ENCODE data around the gene CFAP58. TPM values are rescaled to one million over a fixed set of nuclear protein-coding genes. Genes with fewer than 3 reads are reported as not detected.

The CFAP58 gene
- total RNA-seq, 1 donor from 2014 or later: 0.55 TPM

DNA sequence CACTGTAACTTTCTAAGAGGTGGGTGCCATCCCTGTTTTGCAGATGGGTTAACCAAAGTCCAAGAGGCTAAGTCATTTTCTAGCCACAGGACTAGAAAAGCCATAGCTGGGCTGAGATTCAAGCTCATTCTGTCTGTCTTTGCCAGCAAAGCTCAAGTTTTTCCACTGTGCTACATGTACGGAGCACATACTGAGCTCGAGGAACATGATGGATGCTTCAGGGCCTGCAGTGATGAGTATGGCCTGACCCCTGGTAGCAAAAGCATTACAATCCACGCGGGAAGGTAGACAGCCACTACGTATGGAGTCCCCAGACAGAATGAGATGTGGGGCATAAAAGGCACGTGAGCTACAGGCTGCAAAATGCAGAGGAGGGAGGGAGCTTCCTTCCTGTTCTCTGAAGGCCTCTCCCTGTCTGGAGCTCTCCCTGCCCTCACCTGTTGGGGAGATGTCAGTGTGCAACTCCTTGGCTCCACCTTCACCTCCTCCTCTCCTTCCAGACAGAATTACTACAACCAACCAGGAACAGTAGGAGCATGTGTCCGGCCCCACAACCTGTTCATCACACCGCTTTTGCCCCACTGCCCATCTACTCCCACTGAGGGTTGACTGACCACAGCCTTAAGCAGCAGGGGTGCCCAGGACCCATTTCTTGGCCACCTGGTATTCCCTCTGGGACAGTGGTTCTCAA, 31.8 kb upstream of the CFAP58 start:
- intact Hi-C loops (cut with micrococcal nuclease): loop anchor here (1.0 kb wide), 1 partner anchor 11 kb away; no protein-coding TSS in a partner anchor

- intact Hi-C loops (cut with micrococcal nuclease): loop anchor here (1.0 kb wide), 1 partner anchor 11 kb away; no protein-coding TSS in a partner anchor
Measured at GRCh38 chr10:104322416-104322782, 31.2 kb upstream of the CFAP58 start.

- intact Hi-C loops (cut with micrococcal nuclease): no loop called here
Measured at GRCh38 chr10:104323085-104323484, 30.5 kb upstream of the CFAP58 start.

DNA sequence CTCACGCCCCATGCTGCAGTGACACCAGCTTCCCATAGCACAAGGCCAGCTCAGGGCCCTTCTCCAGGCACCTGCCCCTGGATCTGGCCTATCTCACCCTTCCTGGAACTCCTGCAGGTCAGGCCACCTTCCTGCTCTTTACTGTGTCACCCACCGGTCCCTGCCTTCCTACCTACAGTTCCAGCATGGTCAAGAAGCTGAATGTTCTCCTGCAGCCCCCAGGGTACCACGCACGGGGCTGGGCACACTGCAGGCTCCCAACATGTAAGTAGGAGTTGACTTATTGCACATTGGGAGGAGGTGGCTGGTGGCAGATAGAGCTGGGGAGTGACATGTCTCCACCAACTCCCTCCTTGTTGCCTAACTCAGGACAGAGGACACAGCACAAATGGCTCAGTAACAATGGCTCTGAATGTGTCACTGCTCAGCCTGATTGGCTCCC, 29.9 kb upstream of the CFAP58 start:
- intact Hi-C loops (cut with micrococcal nuclease): no loop called here

DNA sequence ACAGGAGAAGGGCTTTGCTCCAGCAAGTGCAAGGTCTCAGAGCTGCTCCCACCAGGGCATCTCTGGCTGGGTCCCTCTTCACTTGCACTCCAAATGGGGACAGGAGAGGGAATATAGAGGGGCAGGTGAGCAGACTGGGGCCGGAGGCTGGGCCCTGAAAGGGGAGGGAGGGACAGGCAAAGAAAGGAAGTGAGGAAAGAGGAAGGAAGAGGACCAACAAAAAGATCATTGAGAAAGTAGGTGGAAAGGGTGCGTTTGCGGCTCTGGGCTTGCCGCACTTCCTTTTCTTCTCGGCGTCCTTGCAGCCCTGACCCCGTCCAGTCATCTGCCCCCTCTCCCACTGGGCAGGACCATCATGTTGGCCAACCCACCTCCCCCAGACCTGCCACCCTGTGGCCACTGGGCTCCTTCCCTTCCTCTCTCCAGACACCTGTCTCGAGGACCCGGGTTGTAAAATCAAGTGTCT, 29.4 kb upstream of the CFAP58 start:
- intact Hi-C loops (cut with micrococcal nuclease): no loop called here

- intact Hi-C loops (cut with micrococcal nuclease): no loop called here
Measured at GRCh38 chr10:104324931-104325330, 28.7 kb upstream of the CFAP58 start.

GRCh38 chr10:104325436-104326435, 27.9 kb upstream of the CFAP58 start:
- intact Hi-C loops (cut with micrococcal nuclease): no loop called here

GRCh38 chr10:104326991-104327610, 26.5 kb upstream of the CFAP58 start:
- intact Hi-C loops (cut with micrococcal nuclease): no loop called here

DNA sequence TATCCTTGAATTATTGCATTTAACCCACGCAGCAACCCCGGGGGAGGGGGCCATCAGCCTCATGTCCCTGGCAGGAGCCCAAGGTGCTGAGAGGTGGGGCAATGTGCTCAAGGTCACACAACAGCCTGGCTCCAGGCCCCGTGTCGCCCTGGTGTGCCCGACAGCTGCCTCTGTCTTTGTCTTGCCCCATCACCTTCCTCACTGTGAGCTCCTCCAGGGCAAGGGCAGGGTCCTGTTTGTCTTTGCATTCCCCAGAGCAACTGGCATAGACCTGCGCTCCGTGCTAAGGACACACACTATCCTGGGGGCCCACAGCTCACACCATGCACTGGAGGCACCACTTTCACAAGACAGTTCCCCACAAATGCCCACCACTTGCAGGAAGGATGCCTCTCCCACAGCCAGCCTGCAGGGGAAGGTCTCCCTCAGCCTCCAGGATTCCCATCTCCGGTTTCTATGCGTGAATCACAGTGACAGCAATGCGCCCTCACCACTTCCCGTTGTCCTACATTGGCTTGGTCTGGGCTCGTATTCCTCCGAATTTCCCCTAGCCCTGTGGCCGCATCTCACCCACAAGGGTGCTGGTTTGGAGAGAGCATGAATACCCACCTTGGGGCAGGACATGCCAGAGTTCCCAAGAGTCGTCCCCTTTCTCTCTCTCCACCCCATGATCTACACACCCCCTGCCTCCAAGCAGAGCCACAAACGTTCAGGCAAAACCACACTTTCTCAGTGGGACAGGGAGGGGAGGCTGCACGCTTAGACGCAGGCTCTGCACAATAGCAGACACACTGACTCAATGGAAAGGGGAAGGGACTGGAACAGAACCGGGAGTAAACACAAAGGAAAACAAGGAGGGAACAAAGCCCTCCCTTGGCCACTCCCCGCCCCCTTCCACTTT, 25.6 kb upstream of the CFAP58 start:
- intact Hi-C loops (cut with micrococcal nuclease): no loop called here

- intact Hi-C loops (cut with micrococcal nuclease): no loop called here
Measured at GRCh38 chr10:104328646-104328895, 25.1 kb upstream of the CFAP58 start.

DNA sequence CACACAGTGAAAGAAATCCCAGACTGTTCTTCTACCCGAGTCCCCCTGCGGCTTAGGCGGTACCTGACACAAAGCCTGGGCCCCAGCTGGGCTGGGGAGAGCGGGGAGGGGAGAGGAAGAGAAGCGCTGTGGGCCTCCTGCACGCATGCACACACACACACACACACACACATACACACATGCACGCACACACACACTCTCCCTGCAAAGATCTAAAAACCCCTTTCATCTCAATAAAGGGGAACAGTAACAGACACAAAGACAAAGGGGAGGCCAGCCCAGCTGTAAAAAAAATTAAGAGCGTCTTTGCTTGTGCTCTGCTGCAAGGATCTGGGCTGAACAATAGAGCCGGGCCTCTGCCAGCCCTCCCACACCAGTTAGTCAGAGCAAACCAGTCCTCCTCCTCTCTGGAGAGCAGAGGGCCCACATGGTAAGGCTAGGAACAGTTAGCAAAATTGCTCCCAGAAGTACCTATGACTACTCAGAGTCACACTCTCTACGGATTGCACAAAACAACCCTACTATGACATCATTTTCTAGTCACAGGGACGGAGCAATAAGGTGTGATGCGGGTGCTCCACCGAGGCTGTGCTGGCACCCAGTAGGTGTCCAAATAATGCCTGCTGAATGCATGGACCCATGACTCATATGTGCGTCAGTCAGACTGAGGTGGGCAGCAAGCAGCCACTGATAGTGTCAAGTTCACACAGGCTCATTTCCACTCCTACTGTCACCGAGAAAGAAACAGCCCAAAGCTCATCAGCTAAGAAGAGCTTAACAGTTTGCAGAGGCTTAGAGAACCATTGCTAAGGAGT, 24.5 kb upstream of the CFAP58 start:
- intact Hi-C loops (cut with micrococcal nuclease): loop anchor here (1.0 kb wide), 2 partner anchors 9 to 24 kb away; partner anchors contain the start of genes CFAP58 and ITPRIP

GRCh38 chr10:104329735-104330134, 23.9 kb upstream of the CFAP58 start:
- intact Hi-C loops (cut with micrococcal nuclease): loop anchor here (1.0 kb wide), 2 partner anchors 9 to 24 kb away; partner anchors contain the start of genes CFAP58 and ITPRIP

DNA sequence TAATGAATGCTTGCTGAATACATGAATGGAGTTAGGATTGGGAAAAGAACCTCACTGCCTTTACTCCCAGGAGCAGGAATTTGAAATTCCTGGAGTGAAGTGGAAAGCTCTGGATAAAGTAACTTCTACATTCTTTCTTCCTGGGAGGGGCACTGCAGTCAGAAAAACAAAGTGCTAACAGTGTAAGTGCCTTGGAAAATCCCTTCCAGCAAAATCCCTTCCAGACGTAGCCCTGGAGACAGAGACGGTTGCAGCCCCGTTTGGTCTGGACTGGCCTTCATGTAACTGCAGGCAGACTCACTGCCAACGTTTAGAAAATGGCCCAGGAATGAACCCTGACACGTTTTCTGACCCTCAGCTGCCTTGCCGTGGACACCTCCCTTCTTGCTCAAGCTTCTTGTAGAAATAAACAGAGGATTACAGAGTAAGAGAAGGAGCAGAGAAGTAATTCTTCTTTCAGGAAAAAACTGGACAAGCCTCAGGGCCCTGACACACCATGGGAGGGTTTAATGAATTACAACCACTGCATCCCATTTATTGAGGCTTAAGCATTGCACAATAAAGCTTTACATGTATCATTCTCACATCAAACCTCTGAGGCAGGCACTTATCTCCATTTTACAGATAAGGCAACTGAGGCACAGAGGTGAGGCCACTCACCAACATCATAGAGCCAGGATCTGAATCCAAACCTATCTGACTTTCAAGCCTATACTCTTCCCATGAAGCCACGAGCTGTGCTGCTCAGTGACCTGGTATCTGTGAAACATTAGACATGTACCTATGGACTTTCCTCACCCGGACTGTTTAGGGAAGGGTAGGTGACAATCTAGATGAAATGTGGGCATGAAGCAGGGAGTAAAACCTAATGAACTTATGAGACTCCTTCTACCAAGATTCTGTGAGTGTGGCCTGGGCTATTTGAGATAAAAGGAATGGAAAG, 23.2 kb upstream of the CFAP58 start:
- intact Hi-C loops (cut with micrococcal nuclease): no loop called here

DNA sequence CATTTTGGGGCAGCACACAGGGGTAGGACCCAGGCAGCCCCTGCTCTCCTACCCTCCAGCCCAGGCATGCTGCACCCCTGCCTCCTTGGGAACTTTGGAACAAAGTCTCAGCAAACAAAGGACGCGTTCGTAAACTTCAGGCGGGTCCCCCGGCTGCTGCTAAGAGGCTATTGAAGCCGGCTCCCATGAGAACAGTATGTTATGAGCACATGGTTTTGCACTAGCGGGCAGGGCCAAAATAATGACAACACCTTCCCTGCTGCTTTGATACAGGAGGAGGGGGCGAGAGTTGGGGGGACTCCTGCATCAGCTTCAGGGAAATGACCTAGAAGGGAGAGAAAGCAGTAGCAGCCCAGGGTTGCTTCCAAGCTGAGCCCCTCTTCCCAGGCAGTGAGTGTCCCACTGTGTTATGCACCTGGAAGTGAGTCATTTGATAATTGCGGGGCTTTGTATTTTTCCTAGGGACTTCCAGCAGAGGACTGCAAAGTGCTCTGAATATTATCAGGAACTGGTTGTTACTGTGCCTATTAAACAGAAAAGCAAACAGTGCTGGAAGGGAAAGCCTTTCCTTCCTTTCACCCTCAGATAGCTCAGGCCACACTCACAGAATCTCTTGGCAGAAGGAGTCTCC, 22.3 kb upstream of the CFAP58 start:
- intact Hi-C loops (cut with micrococcal nuclease): no loop called here

DNA sequence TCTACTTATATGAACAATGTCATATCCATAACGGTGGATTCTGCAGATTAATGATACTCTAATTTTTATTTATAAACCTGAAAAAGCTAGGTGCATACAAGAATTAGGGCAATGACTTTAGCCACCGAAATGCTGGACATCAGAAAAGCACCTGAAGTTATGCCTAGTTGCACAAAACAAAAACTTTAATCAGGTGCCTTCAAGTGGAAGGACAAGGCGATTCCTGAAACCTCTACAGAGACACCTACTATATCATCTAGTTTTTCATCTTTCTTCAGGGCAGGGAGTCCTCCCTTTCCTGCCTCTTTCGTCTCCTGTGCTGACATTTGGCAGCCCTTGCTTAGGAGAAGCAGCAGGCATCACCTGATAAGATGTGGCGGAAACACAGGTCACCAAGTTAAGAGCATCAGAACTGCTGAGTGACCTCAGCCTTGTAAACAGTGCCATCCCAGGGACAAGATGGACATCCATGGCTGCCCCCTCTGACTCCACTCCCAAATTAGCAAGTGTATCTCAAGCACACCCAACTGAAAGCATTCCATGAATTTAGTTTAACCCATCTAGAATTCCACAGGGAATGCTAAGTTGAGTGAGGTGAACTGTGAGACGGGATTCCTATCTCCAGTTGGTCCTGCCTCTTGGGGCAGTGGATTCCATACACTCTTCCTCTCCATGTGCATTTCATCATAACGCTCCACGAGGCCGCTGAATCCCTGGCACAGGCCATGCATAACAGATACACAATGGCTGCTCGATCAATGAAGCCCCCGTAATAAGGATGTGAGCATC, 21.2 kb upstream of the CFAP58 start:
- intact Hi-C loops (cut with micrococcal nuclease): loop anchor here (1.0 kb wide), 1 partner anchor 10 kb away; no protein-coding TSS in a partner anchor

GRCh38 chr10:104333032-104333727, 20.5 kb upstream of the CFAP58 start:
- intact Hi-C loops (cut with micrococcal nuclease): loop anchor here (1.0 kb wide), 1 partner anchor 11 kb away; no protein-coding TSS in a partner anchor
